LNCaP clone FGC (cell line): Measurements from ENCODE around the gene MACROH2A1.

Experiments
- DNase-seq: peaks from one replicate; pipeline ENCODE4 v3.0.0-alpha.2; 2011; ENCODE audit warnings: low read depth
- H3K4me3 ChIP-seq: 2 replicates; pipeline ENCODE4 v1.5.1; 2011; ENCODE audit warnings: mild to moderate bottlenecking, low read depth, low read length, control low read depth
- TF ChIP-seq, protein P1 (sequence below): IDR thresholded peaks from 2 replicates; pipeline ENCODE4 v1.5.1; 2012; ENCODE audit warnings: mild to moderate bottlenecking; ENCODE audit not compliant: control insufficient read depth, insufficient read depth; ENCODE audit errors: extremely low read depth

The MACROH2A1 gene

GRCh38 chr5:135435467-135436330 lies 36.7 kb upstream of the MACROH2A1 start:
- DNase-seq: no peak
- no peak overlapping the region for H3K4me3 ChIP-seq
- TF ChIP-seq, protein P1, sequence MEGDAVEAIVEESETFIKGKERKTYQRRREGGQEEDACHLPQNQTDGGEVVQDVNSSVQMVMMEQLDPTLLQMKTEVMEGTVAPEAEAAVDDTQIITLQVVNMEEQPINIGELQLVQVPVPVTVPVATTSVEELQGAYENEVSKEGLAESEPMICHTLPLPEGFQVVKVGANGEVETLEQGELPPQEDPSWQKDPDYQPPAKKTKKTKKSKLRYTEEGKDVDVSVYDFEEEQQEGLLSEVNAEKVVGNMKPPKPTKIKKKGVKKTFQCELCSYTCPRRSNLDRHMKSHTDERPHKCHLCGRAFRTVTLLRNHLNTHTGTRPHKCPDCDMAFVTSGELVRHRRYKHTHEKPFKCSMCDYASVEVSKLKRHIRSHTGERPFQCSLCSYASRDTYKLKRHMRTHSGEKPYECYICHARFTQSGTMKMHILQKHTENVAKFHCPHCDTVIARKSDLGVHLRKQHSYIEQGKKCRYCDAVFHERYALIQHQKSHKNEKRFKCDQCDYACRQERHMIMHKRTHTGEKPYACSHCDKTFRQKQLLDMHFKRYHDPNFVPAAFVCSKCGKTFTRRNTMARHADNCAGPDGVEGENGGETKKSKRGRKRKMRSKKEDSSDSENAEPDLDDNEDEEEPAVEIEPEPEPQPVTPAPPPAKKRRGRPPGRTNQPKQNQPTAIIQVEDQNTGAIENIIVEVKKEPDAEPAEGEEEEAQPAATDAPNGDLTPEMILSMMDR: no peak

- TF ChIP-seq, protein P1: no peak
- no peak overlapping the region for H3K4me3 ChIP-seq
- DNase-seq: no peak
Observed at GRCh38 chr5:135434591-135435466, 35.8 kb upstream of the MACROH2A1 start.

DNA sequence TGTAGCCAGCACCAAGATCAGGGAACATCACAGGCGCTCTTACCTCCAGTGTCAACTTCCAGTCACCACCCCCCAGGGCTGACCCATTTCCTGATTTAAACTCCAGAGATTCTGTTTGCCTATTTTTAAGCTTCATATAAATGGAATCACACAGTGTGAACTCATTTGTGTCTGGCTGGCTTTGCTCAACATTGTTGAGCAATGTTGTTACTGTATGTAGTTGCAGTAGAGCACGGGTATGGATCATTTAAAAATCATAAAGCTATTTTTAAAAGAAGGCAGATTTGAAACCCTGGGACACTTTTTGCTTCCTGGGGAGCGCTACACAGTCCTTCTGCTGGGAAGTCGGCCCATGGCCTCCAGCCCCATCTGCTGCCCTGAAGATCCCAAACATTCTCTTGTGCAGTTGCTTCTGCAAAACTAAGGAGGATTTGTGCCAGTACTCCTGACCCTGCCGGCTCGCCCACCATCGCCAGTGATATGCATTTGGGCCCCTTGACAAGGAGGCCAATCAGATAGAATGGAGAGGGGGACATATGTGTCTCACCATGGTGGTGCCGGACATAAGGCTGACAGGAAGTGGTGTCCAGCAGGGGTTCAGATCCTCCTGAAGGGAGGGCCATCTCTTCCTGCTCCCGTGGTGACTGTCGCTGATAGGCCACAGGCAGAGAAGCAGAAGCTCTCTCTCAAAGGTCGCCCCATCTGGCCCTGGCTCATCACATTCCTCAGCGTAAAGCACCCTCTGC lies 34.8 kb upstream of the MACROH2A1 start:
- DNase-seq: no peak
- TF ChIP-seq, protein P1: no peak
- H3K4me3 ChIP-seq: no peak overlapping the region

DNA sequence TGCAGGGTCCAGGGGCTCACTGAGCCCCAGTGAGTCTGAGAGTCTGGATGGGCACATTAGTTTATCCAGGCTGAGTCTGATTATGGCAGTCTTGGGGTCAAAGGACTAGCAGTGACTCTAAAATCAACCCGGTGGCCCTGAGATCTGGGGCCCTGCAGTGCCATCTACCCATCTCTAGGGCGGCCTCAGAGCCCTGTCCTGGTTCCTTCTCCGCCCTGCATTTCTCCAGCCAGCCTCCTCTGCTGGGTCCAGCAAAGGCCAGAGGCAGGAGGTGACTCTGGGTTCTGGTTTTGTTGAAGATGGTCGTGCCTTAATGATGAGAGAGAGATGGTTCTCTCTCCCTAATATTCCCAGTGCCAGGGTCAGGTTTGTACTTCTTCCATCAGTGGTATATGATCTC lies 33.1 kb upstream of the MACROH2A1 start:
- TF ChIP-seq, protein P1: no peak
- no peak overlapping the region for H3K4me3 ChIP-seq
- no peak for DNase-seq

- TF ChIP-seq, protein P1: no peak
- H3K4me3 ChIP-seq: no peak overlapping the region
- DNase-seq: no peak
Observed at GRCh38 chr5:135430135-135430437, 31.1 kb upstream of the MACROH2A1 start.

DNA sequence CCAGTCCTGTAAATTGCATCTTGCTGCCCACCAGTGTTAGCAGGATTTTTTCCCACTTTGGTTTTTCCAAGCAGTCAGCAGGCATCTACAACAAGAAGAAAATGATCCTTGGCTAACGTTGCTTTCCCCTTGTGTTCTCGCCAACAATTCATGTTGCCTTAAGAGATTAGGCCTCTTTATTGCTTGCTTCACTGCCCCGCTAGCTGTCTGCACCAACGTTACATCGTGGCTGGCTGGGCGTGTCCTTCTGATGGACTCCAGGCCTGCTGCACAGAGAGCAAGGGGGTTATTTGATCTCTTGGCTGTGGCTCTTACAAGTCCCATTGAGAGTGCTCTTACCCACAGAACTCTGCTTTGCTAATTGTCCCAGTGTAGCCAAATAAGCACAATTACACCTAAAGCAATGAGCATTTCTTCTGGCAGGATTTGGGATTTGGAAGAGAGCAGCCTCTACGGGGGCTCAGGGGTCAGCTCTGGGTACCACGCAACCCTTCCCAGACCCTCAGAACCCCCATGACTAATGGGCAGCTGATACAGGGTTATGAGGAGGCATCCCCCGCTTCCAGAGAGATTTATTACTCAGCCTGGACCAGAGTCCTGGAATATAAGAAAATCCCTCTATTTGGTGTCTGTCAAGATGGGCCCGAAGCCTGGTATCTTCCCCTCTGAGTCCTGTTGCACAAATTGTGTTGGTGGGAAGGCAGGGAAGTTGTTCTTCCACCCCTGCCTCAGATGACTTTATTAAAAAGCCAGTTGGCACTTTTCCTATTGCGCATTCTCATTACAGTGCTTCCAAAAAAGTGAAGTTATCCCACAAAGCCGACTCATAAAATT lies 30.5 kb upstream of the MACROH2A1 start:
- TF ChIP-seq, protein P1: no peak
- no peak overlapping the region for H3K4me3 ChIP-seq
- peak; percentile 18 for DNase-seq
